ENCODE results near the gene ZNF577.
A peak's percentile ranks its signal among the peaks of the same experiment; 100 is the strongest.
"Not testable (repeated sequence)": the region's sequence is repeated elsewhere in the genome, so short reads cannot be mapped to it uniquely, and the experiment has no call there.

ZNF577 gene

GRCh38 chr19:51887522-51888498 is at the start of gene ZNF577:
TSS of gene ZNF577 (minus strand) at chr19:51887951. CDS start at chr19:51880382, 7,569 bp downstream.
- peak within 1 kb of the TSS; percentile 85 for H3K4me3 Mint-ChIP-seq
- no peaks in the 10 kb centered on the region for H3K27me3 Mint-ChIP-seq
- CTCF ChIA-PET: no interaction called here
- peaks cover 75% of the 10 kb centered on the region for H3K9me3 Mint-ChIP-seq
- DNase-seq: peak; percentile 77
- H3K27ac Mint-ChIP-seq: peak within 1 kb of the TSS; percentile 68
- H3K4me1 Mint-ChIP-seq: peaks cover 7% of the 10 kb centered on the region
- H3K36me3 Mint-ChIP-seq: peaks cover 72% of the 10 kb centered on the region

DNA sequence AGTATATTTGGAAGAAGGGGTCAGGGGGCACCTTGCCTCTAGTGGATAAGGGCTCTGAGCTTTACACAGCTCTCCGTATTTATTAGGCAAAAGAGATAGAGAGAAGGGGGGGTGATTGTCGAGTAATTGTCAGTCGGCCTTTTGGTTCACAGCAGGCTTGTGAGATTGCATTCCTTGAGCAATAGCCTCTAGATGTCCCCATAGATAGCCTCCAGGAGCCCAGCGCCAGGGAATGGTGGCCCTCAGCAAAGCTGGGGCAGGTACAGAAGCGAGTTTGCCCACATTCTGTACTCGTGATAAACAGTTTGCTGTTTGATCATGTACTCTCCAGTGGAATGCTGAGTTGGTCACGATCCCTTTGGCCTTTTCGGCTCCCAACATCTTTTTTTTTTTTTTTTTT is 44.2 kb upstream of the ZNF577 start:
- Mint-ChIP-seq H3K27ac (no peak overlapping the region), H3K4me1 (peaks cover 17% of the 10 kb centered on the region), H3K9me3 (peaks cover 43% of the 10 kb centered on the region), H3K27me3 (no peaks in the 10 kb centered on the region), H3K36me3 (peaks cover 81% of the 10 kb centered on the region), H3K4me3 (no peak overlapping the region)
- DNase-seq: no peak
- CTCF ChIA-PET: no interaction called here

- Mint-ChIP-seq H3K4me1 (peaks cover 24% of the 10 kb centered on the region), H3K36me3 (peaks cover 56% of the 10 kb centered on the region), H3K27ac (peak overlapping the region; percentile 95), H3K27me3 (no peaks in the 10 kb centered on the region), H3K9me3 (peaks cover 65% of the 10 kb centered on the region), H3K4me3 (peak overlapping the region; percentile 98)
- CTCF ChIA-PET: no interaction called here
- no peak for DNase-seq
These were observed 40.1 kb upstream of the ZNF577 start for GRCh38 chr19:51927859-51928258.

DNA sequence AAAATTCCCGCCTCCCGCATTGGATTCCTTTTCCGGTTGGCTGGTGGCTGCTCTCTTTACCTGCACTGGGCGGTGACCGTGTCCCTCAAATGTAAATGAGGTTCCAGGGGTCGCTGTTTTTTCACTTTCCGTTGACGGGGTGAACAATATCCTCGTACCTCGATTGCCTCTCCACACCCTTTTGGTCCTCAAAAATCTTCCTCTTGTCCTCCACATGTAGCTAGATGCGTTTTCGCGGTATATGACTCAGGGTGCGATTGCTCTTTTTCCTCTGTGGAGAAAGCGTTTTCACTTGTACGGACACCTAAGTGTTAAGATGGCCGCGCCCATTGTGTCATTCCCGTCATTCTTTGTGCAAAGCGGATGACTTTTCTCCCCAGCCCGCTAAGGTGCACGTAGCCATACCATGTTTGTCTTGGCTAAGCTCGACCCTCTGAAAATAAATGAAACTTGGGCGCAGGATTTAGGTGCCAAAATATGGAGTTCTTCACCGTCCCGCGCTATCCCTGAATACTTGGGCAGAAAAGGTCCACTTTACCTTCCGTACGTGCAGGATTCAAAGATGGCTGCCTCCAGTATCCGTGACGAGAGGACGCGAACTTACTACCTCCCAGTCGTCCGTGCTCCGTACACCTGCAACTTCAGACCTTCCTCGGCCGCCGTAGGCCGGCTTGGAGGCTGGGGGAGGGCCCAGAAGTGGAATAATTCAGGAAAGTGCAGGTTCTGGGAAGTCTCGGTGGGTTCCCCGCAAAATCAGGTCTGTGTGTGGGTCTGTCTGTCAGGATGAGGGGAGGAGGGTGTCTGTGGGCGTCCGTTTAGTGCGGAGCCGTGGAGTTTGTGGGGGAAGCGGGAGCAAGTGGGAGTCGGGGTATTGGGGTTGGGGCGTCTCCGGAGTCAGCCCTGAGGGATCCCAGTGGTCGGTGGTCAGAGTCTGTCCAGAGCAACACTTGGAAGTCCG is 39.3 kb upstream of the ZNF577 start, which contains the start of gene ZNF613:
TSS of gene ZNF613 (plus strand) at position 689 of the 958 bp plus-strand sequence. CDS start 8,749 bp downstream, outside the sequence.
- Mint-ChIP-seq H3K27ac (peak within 1 kb of the TSS; percentile 95), H3K27me3 (no peaks in the 10 kb centered on the region), H3K4me3 (peak within 1 kb of the TSS; percentile 98), H3K36me3 (peaks cover 51% of the 10 kb centered on the region), H3K4me1 (peaks cover 24% of the 10 kb centered on the region), H3K9me3 (peaks cover 69% of the 10 kb centered on the region)
- CTCF ChIA-PET: no interaction called here
- DNase-seq: peak; percentile 90

DNA sequence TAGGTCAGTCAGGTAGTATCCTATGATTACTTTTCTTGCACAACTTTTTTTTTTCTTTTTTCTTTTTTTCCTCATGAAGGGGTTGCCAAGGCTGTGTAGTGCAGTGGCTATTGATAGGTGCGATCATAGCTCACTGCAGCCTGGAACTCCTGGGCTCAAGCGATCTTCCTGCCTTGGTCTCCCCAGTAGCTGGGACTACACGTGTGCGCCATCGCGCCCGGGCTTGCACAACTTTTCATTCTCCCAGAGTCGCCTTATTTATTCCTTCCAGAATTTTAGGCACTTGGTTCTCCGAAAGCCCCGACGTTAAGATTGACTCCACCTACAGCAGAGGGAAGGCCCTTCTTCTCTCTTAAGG is 38.7 kb upstream of the ZNF577 start:
- CTCF ChIA-PET: interaction anchor here (0.6 kb wide), 1 partner anchor 25 kb away, joined by 3 read pairs; no protein-coding TSS in a partner anchor
- peak overlapping the region; percentile 98 for H3K4me3 Mint-ChIP-seq
- no peak for DNase-seq
- peaks cover 24% of the 10 kb centered on the region for H3K4me1 Mint-ChIP-seq
- H3K9me3 Mint-ChIP-seq: peaks cover 70% of the 10 kb centered on the region
- H3K36me3 Mint-ChIP-seq: peaks cover 44% of the 10 kb centered on the region
- no peaks in the 10 kb centered on the region for H3K27me3 Mint-ChIP-seq
- H3K27ac Mint-ChIP-seq: peak overlapping the region; percentile 95

DNA sequence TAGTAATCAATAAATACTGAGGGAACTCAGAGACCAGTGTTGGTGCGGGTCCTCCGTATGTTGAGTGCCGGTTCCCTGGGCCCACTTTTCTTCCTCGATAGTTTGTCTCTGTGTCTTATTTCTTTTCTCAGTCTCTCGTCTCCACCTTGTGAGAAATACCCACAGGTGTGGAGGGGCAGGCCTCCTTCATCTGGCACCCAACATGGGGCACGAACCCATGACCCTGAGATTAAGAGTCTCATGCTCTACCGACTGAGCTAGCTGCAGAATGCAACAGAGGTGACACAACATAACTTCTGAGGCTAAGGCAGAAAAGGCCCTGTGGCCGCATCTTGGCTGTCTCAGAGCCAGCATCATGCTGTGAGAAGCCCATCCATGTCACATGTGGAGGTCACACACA is 34.2 kb upstream of the ZNF577 start:
- H3K4me1 Mint-ChIP-seq: peaks cover 7% of the 10 kb centered on the region
- H3K9me3 Mint-ChIP-seq: peaks cover 79% of the 10 kb centered on the region
- no peak overlapping the region for H3K27ac Mint-ChIP-seq

GRCh38 chr19:51919606-51920005 is 31.9 kb upstream of the ZNF577 start:
- DNase-seq: no peak
- peaks cover 77% of the 10 kb centered on the region for H3K9me3 Mint-ChIP-seq
- H3K4me3 Mint-ChIP-seq: no peak overlapping the region
- peaks cover 3% of the 10 kb centered on the region for H3K36me3 Mint-ChIP-seq
- H3K4me1 Mint-ChIP-seq: no peaks in the 10 kb centered on the region
- H3K27me3 Mint-ChIP-seq: no peaks in the 10 kb centered on the region
- CTCF ChIA-PET: no interaction called here
- no peak overlapping the region for H3K27ac Mint-ChIP-seq

More for the DNA sequence above, 34.2 kb upstream of the ZNF577 start:
- DNase-seq: no peak
- Mint-ChIP-seq H3K4me3 (no peak overlapping the region), H3K36me3 (peaks cover 13% of the 10 kb centered on the region), H3K27me3 (no peaks in the 10 kb centered on the region)
- CTCF ChIA-PET: no interaction called here

DNA sequence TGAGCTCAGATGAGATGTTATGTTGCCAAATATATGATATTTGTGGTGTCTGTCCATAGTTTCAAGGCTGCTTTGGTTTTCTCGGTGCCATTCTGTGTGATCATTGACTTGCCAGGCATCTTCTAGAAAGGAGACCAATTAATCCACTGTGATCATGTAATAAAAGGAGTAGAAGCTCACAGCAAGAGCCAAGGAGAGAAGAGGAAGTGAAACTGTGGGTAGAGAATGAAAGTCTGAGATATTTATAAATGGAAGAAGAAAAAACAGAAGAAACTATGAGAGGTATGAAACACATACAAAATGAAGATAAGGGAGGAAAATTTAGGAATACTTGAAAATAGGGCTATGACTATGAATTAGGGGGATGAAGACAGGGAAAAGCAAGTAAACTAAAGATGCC is 28.4 kb upstream of the ZNF577 start:
- CTCF ChIA-PET: no interaction called here
- H3K4me1 Mint-ChIP-seq: no peaks in the 10 kb centered on the region
- no peak overlapping the region for H3K4me3 Mint-ChIP-seq
- no peaks in the 10 kb centered on the region for H3K27me3 Mint-ChIP-seq
- H3K27ac Mint-ChIP-seq: no peak overlapping the region
- no peak for DNase-seq
- H3K36me3 Mint-ChIP-seq: peaks cover 3% of the 10 kb centered on the region
- peaks cover 68% of the 10 kb centered on the region for H3K9me3 Mint-ChIP-seq

DNA sequence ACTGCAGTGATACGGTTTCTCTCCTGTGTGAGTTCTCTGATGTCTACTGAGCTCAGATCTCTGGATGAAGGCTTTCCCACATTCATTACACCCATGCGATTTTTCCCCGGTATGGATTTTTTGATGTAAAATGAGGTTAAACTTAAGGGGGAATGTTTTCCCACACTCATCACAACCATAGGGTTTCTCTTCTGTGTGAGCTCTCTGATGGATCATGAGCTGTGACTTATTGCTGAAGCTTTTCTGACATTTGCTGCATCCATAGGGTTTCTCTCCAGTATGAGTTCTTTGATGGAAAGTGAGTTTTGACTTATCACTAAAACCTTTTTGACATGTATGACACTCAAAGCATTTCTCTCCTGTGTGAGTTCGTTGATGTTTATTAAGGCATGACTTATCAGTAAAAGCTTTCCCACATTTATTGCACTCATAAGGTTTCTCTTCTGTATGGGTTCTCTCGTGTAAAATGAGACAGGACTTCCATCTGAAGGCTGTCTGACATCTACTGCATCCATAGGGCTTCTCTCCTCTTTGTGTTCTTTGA is 27.6 kb upstream of the ZNF577 start:
- Mint-ChIP-seq H3K9me3 (peaks cover 66% of the 10 kb centered on the region), H3K27me3 (no peaks in the 10 kb centered on the region), H3K4me1 (no peaks in the 10 kb centered on the region), H3K4me3 (no peak overlapping the region), H3K36me3 (peaks cover 3% of the 10 kb centered on the region), H3K27ac (no peak overlapping the region)
- CTCF ChIA-PET: no interaction called here
- DNase-seq: no peak

- CTCF ChIA-PET, DNase-seq, H3K27ac Mint-ChIP-seq, H3K4me3 Mint-ChIP-seq: not testable (repeated sequence)
- H3K9me3 Mint-ChIP-seq: peaks cover 63% of the 10 kb centered on the region
- H3K4me1 Mint-ChIP-seq: peaks cover 22% of the 10 kb centered on the region
- H3K27me3 Mint-ChIP-seq: peaks cover 10% of the 10 kb centered on the region
- peaks cover 33% of the 10 kb centered on the region for H3K36me3 Mint-ChIP-seq
These were observed 20.2 kb upstream of the ZNF577 start for GRCh38 chr19:51907981-51908380.

GRCh38 chr19:51906108-51906507 is 18.4 kb upstream of the ZNF577 start:
- Mint-ChIP-seq H3K36me3 (peaks cover 52% of the 10 kb centered on the region), H3K4me1 (peaks cover 26% of the 10 kb centered on the region), H3K9me3 (peaks cover 66% of the 10 kb centered on the region), H3K27me3 (peaks cover 10% of the 10 kb centered on the region)
- H3K4me3 Mint-ChIP-seq, CTCF ChIA-PET, H3K27ac Mint-ChIP-seq, DNase-seq: not testable (repeated sequence)

GRCh38 chr19:51905639-51906038 is 17.9 kb upstream of the ZNF577 start:
- Mint-ChIP-seq H3K27ac (peak overlapping the region; percentile 42), H3K27me3 (peaks cover 10% of the 10 kb centered on the region), H3K9me3 (peaks cover 68% of the 10 kb centered on the region), H3K4me1 (peaks cover 26% of the 10 kb centered on the region), H3K36me3 (peaks cover 56% of the 10 kb centered on the region)
- H3K4me3 Mint-ChIP-seq, CTCF ChIA-PET, DNase-seq: not testable (repeated sequence)

DNA sequence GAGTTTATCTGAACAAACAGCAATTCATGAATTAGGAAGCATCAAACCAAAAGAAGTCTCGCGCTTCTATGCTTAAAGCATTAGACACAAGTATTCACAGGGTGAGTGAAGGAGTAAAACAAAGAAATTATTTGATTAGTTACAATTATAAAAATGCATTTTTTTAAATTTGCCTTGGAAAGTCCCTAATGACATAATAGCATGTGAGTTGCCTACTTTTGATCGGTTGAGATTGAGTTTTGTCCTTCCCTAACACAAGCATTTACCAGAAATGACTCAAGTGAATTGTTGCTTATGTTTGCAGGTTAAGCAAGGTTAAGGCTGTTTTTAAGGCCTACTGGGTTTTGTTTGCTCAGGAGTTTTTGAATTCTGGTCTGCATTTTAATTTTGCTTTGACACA is 17.5 kb upstream of the ZNF577 start:
- H3K4me1 Mint-ChIP-seq: peaks cover 26% of the 10 kb centered on the region
- H3K27me3 Mint-ChIP-seq: peaks cover 10% of the 10 kb centered on the region
- H3K4me3 Mint-ChIP-seq: peak overlapping the region; percentile 99
- CTCF ChIA-PET: no interaction called here
- peaks cover 69% of the 10 kb centered on the region for H3K9me3 Mint-ChIP-seq
- H3K36me3 Mint-ChIP-seq: peaks cover 61% of the 10 kb centered on the region
- H3K27ac Mint-ChIP-seq: peak overlapping the region; percentile 97
- DNase-seq: no peak
